ENCODE data around the gene ALDH3A2. TPM values are rescaled to one million over a fixed set of nuclear protein-coding genes. Genes with fewer than 3 reads are reported as not detected.

The ALDH3A2 gene
- total RNA-seq, 1 donor from 2014 or later: 36.9 TPM

DNA sequence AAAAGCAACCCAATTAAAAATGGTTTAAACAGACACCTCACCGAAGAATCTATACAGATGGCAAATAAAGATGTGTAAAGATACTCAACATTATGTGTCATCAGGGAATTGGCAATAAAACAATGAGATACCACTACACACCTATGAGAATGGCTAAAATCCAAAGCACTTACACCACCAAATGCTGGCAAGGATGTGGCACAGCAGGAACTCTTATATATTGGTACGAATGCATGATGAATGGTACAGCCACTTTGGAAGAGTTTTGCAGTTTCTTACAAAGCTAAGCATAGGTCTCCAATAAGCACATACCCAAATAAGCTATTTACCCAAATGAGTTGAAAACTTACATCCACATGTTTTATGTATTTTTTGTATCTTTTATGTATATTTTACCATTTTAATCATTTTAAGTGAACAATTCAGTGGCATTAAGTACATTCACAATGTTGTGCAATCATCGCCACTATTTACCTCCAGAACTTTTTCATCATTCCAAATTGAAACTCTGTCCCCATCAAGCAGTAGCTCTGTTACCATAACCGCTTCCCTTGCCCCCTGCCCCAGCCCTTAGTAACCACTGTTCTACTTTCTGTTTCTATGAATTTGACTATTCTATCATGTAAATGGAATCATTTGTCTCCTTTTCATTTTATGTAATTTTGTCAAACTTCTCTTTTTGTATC, 6.7 kb upstream of the ALDH3A2 start:
- Mint-ChIP-seq H3K36me3 (ENCODE audit: low read depth) (no peaks in the 10 kb centered on the region), H3K4me1 (ENCODE audit: low read depth) (peaks cover 14% of the 10 kb centered on the region), H3K9me3 (no peaks in the 10 kb centered on the region), H3K27me3 (ENCODE audit: low read depth) (peaks cover 43% of the 10 kb centered on the region), H3K4me3 (ENCODE audit: low read depth) (no peak overlapping the region), H3K27ac (no peak overlapping the region)
- no peak for DNase-seq (ENCODE audit: low spot score)
- intact Hi-C loops (cut with micrococcal nuclease): loop anchor here (10.0 kb wide), 2 partner anchors 123 to 267 kb away; partner anchors contain the start of gene MAPK7

DNA sequence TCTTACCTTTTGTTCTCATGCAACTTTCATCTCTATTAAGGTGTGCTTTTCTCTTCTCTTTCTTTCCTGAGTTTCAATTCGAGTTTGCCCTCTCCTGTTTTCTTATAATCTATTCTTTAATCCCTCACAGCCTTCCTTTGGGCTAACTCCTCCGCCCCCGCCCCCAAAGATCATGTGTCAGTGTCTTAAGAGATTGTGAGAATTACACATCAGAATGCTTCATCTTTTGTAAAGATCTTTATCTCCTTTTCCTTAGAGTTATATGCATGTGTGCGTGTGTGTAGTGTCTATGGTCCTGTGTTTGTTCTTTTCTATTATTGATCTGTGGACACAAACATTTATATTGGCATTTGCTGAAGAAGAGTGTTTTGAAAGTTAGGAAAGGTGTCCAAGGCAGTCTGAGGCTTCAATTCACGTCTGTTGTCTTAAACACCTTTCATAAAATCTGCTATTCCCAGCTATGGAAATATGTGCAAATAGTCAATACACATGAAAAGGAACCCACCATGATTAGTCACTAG, 6.1 kb upstream of the ALDH3A2 start:
- Mint-ChIP-seq H3K27me3 (ENCODE audit: low read depth) (peaks cover 38% of the 10 kb centered on the region), H3K4me1 (ENCODE audit: low read depth) (peaks cover 20% of the 10 kb centered on the region), H3K9me3 (no peaks in the 10 kb centered on the region), H3K4me3 (ENCODE audit: low read depth) (no peak overlapping the region), H3K27ac (no peak overlapping the region), H3K36me3 (ENCODE audit: low read depth) (no peaks in the 10 kb centered on the region)
- DNase-seq (ENCODE audit: low spot score): no peak
- intact Hi-C loops (cut with micrococcal nuclease): loop anchor here (10.0 kb wide), 2 partner anchors 122 to 268 kb away; partner anchors contain the start of gene MAPK7

DNA sequence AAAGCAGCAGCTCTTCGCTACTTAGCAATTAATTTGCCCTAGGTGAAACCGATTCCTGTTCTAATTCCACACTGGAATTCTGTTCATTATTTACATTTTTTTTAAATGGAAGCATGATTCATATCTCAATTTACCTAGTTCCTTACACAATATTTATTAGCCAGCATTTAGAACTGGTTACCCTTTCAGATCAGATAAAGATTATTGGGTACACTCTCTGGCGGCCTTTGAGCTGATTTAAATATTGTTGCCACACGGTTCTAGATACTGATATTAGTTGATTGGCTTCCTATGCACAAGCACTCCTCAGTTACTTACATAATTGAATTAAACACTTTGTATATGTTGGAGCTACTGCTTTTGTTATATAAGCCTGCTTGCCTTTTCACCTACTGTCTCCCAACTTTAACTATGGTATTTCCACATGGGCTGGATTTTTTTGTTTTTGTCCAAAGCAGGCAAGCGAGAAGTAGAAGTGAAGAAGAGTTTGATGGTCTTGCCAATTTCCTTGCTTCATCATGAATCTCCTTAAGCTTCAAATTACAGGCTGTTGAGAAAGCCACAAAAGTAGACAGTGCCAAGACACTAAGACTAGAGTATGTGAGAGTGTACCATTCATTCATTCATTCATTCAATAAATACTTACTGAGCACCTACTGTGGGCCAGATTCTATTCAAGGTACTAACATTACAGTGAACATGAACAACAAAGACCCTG, 3.9 kb upstream of the ALDH3A2 start:
- Mint-ChIP-seq H3K27ac (no peak overlapping the region), H3K4me1 (ENCODE audit: low read depth) (peaks cover 30% of the 10 kb centered on the region), H3K36me3 (ENCODE audit: low read depth) (no peaks in the 10 kb centered on the region), H3K9me3 (no peaks in the 10 kb centered on the region), H3K27me3 (ENCODE audit: low read depth) (peaks cover 32% of the 10 kb centered on the region), H3K4me3 (ENCODE audit: low read depth) (no peak overlapping the region)
- intact Hi-C loops (cut with micrococcal nuclease): loop anchor here (10.0 kb wide), 2 partner anchors 120 to 270 kb away; partner anchors contain the start of gene MAPK7
- DNase-seq (ENCODE audit: low spot score): no peak

DNA sequence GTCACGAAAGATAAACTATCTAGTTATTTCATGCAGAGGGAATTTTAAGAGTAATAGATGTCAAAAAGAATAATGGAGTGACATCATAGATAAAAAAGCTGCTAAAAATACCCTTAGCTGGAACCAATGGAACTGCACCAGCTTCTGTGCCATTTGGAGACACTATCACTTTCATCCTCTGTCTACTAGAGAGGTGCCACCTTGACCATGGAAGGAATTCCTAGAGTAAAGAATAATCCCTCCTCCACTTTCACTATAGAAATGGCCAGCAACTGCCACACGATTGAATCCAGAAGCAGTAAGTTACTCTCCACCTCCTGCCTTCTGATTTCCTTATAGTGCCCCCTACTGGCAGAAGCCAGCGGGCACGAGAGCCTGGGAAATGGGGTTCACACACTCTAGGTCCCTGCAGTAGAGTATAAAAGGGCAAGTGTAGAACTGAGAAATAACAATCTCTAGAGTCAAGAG, 2.8 kb upstream of the ALDH3A2 start:
- H3K27me3 Mint-ChIP-seq (ENCODE audit: low read depth): peaks cover 26% of the 10 kb centered on the region
- peak; percentile 54 for DNase-seq (ENCODE audit: low spot score)
- H3K9me3 Mint-ChIP-seq: no peaks in the 10 kb centered on the region
- peaks cover 35% of the 10 kb centered on the region for H3K4me1 Mint-ChIP-seq (ENCODE audit: low read depth)
- intact Hi-C loops (cut with micrococcal nuclease): loop anchor here (2.0 to 10.0 kb wide), 3 partner anchors 119 to 271 kb away; partner anchors contain the start of gene MAPK7
- H3K36me3 Mint-ChIP-seq (ENCODE audit: low read depth): no peaks in the 10 kb centered on the region
- no peak overlapping the region for H3K4me3 Mint-ChIP-seq (ENCODE audit: low read depth)
- H3K27ac Mint-ChIP-seq: no peak overlapping the region

DNA sequence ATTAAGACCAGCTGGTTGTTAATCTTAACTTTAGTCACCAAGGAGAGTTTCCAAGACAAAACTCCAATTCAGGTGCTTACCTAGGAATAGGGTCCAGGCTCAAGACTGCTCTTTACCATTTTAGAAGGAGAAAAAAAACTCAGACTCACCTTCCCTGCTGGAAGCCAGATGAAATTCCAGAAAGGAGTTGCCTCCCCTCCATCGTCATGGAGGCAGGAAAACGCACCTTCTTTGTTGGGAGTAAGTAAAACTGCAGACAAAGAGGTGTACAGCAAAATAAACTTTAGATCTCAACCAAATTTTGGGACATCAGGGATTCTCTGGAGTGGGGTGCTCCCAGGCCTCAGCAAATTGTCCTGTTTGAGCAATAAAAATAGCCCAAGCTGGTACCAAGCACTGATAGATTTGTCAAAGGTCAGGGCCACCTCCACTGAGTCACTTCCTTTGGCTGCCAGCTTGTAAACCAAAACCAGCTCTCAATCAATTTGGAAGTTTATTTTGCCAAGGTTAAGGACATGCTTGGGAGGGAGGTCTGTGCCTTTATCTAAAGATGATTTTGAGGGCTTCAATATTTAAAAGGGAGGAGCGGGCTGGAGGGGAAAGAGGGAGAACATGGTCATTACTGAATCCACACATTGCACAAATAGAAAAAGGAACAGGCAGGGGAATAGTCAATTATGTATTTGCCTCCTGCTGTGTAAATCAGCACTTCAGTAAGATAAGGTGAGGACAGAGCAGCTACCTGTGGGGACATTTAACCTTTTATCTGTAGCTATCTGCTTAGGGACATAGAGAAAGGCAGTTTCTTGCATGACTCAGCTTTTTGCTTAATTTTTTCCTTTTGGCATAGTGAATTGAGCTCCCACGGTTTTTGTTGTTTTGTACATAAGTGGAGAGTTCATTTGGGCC, 1.5 kb upstream of the ALDH3A2 start:
- Mint-ChIP-seq H3K27ac (peak overlapping the region; percentile 86), H3K4me1 (ENCODE audit: low read depth) (peaks cover 36% of the 10 kb centered on the region), H3K9me3 (no peaks in the 10 kb centered on the region), H3K36me3 (ENCODE audit: low read depth) (peaks cover 3% of the 10 kb centered on the region), H3K4me3 (ENCODE audit: low read depth) (peak overlapping the region; percentile 89), H3K27me3 (ENCODE audit: low read depth) (peaks cover 20% of the 10 kb centered on the region)
- intact Hi-C loops (cut with micrococcal nuclease): loop anchor here (2.0 to 10.0 kb wide), 3 partner anchors 118 to 272 kb away; partner anchors contain the start of gene MAPK7
- DNase-seq (ENCODE audit: low spot score): no peak

DNA sequence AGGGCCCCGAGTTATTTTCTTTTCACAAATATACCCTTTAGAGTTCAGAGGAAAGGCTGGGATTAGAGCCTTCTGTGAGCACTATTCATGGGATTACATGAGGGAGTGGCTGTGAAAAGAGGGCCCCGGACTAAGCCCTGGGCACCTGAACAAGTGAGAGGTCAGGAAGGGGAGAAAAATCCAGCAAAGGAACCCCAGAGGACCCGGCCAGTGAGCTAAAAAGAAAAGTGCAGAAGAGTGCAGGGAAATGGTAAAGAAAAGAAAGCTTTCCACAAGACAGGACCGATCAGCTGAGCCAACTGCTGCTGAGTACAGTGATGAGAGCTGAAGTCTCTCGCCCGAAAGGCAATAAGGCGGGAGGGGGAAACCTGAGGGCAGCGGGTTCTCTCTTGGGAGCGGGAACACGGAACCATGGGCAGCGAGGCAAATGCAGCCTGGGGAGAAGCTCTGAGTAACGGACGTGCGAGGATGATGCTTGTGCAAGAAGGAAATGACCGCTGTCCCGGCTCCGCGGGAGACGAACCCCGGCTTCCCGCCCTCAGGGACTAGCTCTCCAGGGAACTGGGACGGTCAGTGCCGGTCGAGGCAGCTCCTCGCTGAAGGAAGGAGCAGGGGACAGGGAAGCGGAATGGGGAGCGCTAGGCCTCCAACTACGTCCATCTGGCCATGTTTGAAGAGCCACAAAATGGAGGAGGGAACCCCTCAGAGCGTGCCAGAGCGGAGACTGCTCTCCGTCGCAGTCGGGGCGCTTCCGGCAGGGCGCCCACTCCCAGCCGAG, 665 bp upstream of the ALDH3A2 start:
- intact Hi-C loops (cut with micrococcal nuclease): loop anchor here (2.0 to 10.0 kb wide), 4 partner anchors 117 to 273 kb away; partner anchors contain the start of gene MAPK7
- DNase-seq (ENCODE audit: low spot score): no peak
- H3K4me3 Mint-ChIP-seq (ENCODE audit: low read depth): peak overlapping the region; percentile 89
- peaks cover 29% of the 10 kb centered on the region for H3K4me1 Mint-ChIP-seq (ENCODE audit: low read depth)
- H3K27me3 Mint-ChIP-seq (ENCODE audit: low read depth): peaks cover 13% of the 10 kb centered on the region
- peaks cover 8% of the 10 kb centered on the region for H3K36me3 Mint-ChIP-seq (ENCODE audit: low read depth)
- H3K27ac Mint-ChIP-seq: peak overlapping the region; percentile 86
- H3K9me3 Mint-ChIP-seq: no peaks in the 10 kb centered on the region

DNA sequence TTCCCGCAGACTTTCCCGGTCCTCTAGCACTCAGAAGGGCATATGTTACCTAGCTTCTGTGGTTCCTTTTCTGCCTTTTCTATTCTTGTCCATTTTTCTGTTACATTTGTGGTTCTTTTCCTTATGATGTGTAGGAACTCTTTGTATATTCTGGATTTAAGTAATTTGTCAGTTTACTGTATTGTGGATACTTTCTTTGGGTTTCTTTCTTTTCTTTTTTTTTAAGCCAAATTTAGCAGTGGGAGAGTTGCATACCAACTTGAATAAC, 657 bp downstream of the ALDH3A2 start:
- no peaks in the 10 kb centered on the region for H3K9me3 Mint-ChIP-seq
- peak overlapping the region; percentile 43 for H3K27ac Mint-ChIP-seq
- peaks cover 10% of the 10 kb centered on the region for H3K27me3 Mint-ChIP-seq (ENCODE audit: low read depth)
- peaks cover 29% of the 10 kb centered on the region for H3K4me1 Mint-ChIP-seq (ENCODE audit: low read depth)
- peaks cover 20% of the 10 kb centered on the region for H3K36me3 Mint-ChIP-seq (ENCODE audit: low read depth)
- intact Hi-C loops (cut with micrococcal nuclease): loop anchor here (2.0 to 10.0 kb wide), 3 partner anchors 116 to 274 kb away; partner anchors contain the start of gene MAPK7
- no peak for DNase-seq (ENCODE audit: low spot score)
- peak overlapping the region; percentile 89 for H3K4me3 Mint-ChIP-seq (ENCODE audit: low read depth)

DNA sequence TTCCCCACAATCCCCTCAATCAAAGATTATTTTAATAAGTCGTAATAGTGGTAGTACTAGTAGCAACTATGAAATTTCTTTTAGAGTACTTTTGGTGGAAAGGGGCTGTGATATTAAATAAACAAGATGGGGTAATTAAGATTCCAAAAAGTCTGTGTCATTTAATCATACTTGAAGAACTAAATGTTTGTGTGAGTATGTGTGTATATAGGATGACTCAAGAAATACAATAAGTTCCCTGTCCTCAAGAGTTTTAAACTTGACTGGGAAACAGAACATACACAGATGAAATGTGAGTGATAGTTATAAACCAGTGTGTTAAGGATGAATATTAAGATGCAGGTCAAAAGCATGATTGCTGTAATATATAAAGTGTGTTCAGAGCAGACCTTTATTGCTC, 2.3 kb downstream of the ALDH3A2 start:
- H3K9me3 Mint-ChIP-seq: no peaks in the 10 kb centered on the region
- no peak for DNase-seq (ENCODE audit: low spot score)
- H3K27ac Mint-ChIP-seq: no peak overlapping the region
- intact Hi-C loops (cut with micrococcal nuclease): no loop called here
- H3K27me3 Mint-ChIP-seq (ENCODE audit: low read depth): peaks cover 1% of the 10 kb centered on the region
- H3K4me1 Mint-ChIP-seq (ENCODE audit: low read depth): peaks cover 28% of the 10 kb centered on the region
- H3K4me3 Mint-ChIP-seq (ENCODE audit: low read depth): peak overlapping the region; percentile 28
- peaks cover 28% of the 10 kb centered on the region for H3K36me3 Mint-ChIP-seq (ENCODE audit: low read depth)

DNA sequence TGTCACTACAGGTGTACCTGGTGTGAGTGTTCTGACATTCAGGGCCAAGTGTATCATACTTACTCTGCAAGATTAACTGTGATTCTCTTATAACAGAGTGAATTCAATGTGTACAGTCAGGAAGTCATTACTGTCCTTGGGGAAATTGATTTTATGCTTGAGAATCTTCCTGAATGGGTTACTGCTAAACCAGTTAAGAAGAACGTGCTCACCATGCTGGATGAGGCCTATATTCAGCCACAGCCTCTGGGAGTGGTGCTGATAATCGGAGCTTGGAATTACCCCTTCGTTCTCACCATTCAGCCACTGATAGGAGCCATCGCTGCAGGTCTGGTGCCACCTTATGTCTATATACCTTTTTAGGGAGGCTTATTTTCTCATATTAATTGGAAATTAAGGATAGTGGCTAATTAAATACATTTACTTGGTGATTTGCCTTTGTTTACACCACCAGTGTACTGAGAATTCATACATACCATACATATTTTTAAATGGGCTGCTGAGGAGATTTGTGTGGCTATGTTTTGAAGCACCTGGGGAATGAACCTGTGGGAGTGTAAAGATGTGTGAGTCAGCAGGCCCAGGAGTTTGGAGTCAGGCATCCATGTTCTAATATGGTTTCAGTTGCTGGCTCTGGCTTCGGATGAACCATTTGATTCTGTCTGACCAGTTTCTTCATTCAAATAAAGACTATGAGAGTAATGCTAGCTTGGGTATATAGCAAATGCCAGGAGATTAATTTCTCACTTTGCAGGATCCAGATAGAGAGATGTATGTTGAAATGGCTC, 3.1 kb downstream of the ALDH3A2 start:
- intact Hi-C loops (cut with micrococcal nuclease): no loop called here
- Mint-ChIP-seq H3K9me3 (no peaks in the 10 kb centered on the region), H3K4me3 (ENCODE audit: low read depth) (no peak overlapping the region)

DNA sequence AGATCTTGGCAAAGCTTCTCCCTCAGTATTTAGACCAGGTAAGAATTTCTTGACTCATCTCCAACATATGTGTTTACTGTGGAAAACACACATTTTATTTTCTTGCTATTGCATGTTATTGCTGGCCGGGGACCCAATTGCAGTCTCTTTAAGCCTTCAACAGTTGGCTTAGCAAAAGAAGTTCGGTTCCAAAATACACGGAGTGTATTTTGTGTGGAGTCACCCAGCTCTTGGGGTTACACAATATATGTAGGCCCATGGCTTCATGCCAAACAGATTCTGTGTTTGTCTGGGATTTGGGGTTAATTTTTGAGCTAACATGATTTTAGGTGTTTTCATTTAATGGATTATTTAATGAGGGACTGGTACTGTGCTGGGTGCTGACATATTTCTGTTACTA, 4.0 kb downstream of the ALDH3A2 start:
- Mint-ChIP-seq H3K36me3 (ENCODE audit: low read depth) (peaks cover 33% of the 10 kb centered on the region), H3K4me3 (ENCODE audit: low read depth) (no peak overlapping the region), H3K27me3 (ENCODE audit: low read depth) (no peaks in the 10 kb centered on the region), H3K4me1 (ENCODE audit: low read depth) (peaks cover 15% of the 10 kb centered on the region), H3K27ac (no peak overlapping the region), H3K9me3 (no peaks in the 10 kb centered on the region)
- DNase-seq (ENCODE audit: low spot score): no peak
- intact Hi-C loops (cut with micrococcal nuclease): no loop called here

More for the DNA sequence above, 3.1 kb downstream of the ALDH3A2 start:
- Mint-ChIP-seq H3K4me1 (ENCODE audit: low read depth) (peaks cover 24% of the 10 kb centered on the region), H3K36me3 (ENCODE audit: low read depth) (peaks cover 33% of the 10 kb centered on the region), H3K27me3 (ENCODE audit: low read depth) (no peaks in the 10 kb centered on the region), H3K27ac (no peak overlapping the region)
- DNase-seq (ENCODE audit: low spot score): no peak

DNA sequence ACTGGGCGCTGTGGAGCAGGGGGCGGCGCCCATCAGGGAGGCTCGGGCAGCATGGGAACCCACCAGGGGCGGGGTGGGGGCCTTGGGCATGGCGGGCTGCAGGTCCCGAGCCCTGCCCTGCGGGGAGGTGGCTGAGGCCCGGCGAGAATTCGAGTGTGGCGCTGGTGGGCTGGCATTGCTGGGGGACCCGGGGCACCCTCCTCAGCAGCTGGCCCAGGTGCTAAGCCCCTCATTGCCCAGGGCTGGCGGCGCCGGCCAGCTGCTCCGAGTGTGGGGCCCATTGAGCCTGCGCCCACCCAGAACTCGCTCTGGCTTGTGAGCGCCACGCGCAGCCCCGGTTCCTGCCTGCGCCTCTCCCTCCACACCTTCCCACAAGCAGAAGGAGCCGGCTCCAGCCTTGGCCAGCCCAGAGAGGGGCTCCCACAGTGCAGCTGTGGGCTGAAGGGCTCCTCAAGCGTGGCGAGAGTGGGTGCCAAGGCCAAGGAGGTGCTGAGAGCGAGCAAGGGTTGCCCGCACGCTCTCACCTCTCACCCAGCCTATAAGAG, 5.9 kb downstream of the ALDH3A2 start:
- Mint-ChIP-seq H3K36me3 (ENCODE audit: low read depth) (peaks cover 33% of the 10 kb centered on the region), H3K27me3 (ENCODE audit: low read depth) (no peaks in the 10 kb centered on the region), H3K4me3 (ENCODE audit: low read depth) (no peak overlapping the region), H3K9me3 (no peaks in the 10 kb centered on the region), H3K27ac (no peak overlapping the region), H3K4me1 (ENCODE audit: low read depth) (peaks cover 9% of the 10 kb centered on the region)
- DNase-seq (ENCODE audit: low spot score): no peak
- intact Hi-C loops (cut with micrococcal nuclease): no loop called here
